ENCODE measurements around the gene GLS. TPM values are rescaled to one million over a fixed set of nuclear protein-coding genes. Genes with fewer than 3 reads are reported as not detected.

Gene GLS
- total and polyA plus RNA-seq, 2 of the 13 experiments (the other 11 are each of a cell fraction or from before 2014, with no cell fraction given): 78.6 to 183 TPM

DNA sequence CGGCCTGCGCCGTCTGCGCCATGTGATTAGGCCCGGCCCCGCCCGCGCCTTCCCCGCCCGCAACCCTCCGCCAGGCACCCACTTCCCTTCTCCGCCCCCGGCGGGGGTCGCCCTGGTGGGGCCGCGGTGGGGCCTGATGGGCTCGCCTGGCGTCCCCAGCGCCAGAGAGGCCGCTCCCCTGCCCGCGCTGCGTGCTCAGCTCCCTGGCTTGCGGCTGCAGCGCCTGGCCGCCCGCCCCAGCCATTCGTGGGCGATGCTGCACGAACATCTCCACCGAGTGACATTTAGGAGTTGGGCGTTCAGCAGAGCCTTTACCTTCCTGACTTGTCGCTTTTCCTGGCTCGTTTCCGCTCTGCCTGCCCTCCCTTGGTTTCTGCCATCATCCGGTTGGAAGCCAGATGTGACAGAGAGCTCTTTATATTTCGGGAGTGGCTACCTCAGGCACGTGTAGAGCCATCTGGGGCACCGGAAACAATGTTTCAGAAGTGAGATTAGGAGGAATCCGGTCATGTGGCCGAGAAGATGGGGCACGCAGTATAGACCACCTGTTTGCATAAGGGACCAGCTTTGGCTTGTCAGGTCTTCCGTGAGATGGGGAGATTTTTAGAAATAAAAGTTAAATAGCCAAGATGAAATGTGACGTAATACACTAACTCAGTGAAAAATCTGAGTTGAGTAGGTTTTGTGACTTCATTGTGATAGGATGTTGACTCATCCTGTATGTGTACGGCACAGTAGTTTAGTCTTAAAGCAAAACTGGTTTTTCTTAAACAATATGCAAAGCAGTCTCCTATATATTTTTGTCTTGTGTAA, 1.2 kb downstream of the GLS start (continued):
- TF ChIP-seq, protein P1, sequence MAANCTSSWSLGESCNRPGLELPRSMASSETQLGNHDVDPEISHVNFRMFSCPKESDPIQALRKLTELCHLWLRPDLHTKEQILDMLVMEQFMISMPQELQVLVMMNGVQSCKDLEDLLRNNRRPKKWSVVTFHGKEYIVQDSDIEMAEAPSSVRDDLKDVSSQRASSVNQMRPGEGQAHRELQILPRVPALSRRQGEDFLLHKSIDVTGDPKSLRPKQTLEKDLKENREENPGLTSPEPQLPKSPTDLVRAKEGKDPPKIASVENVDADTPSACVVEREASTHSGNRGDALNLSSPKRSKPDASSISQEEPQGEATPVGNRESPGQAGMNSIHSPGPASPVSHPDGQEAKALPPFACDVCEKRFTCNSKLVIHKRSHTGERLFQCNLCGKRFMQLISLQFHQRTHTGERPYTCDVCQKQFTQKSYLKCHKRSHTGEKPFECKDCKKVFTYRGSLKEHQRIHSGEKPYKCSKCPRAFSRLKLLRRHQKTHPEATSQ (CRISPR knock-in tag; IDR thresholded peaks at IDR 0.05; ENCODE audit: borderline replicate concordance): no peak
- no peak for TF ChIP-seq PAX8 (CRISPR knock-in tag; IDR thresholded peaks at IDR 0.05; ENCODE audit: borderline replicate concordance)
- TF ChIP-seq, protein P2, sequence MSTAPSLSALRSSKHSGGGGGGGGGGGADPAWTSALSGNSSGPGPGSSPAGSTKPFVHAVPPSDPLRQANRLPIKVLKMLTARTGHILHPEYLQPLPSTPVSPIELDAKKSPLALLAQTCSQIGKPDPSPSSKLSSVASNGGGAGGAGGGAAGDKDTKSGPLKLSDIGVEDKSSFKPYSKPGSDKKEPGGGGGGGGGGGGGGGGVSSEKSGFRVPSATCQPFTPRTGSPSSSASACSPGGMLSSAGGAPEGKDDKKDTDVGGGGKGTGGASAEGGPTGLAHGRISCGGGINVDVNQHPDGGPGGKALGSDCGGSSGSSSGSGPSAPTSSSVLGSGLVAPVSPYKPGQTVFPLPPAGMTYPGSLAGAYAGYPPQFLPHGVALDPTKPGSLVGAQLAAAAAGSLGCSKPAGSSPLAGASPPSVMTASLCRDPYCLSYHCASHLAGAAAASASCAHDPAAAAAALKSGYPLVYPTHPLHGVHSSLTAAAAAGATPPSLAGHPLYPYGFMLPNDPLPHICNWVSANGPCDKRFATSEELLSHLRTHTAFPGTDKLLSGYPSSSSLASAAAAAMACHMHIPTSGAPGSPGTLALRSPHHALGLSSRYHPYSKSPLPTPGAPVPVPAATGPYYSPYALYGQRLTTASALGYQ (CRISPR knock-in tag; IDR thresholded peaks at IDR 0.05): peak; percentile 23; the same call in 1 of the 2 replicates
- TF ChIP-seq ZNF138 (CRISPR knock-in tag; IDR thresholded peaks at IDR 0.05; ENCODE audit: low read depth): no peak; the same call in 1 of the 2 replicates
- TF ChIP-seq, protein P3, sequence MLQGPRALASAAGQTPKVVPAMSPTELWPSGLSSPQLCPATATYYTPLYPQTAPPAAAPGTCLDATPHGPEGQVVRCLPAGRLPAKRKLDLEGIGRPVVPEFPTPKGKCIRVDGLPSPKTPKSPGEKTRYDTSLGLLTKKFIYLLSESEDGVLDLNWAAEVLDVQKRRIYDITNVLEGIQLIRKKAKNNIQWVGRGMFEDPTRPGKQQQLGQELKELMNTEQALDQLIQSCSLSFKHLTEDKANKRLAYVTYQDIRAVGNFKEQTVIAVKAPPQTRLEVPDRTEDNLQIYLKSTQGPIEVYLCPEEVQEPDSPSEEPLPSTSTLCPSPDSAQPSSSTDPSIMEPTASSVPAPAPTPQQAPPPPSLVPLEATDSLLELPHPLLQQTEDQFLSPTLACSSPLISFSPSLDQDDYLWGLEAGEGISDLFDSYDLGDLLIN (CRISPR knock-in tag; IDR thresholded peaks at IDR 0.05; ENCODE audit: borderline replicate concordance): peak; percentile 67; the same call in 1 of the 2 replicates
- TF ChIP-seq, protein P4, sequence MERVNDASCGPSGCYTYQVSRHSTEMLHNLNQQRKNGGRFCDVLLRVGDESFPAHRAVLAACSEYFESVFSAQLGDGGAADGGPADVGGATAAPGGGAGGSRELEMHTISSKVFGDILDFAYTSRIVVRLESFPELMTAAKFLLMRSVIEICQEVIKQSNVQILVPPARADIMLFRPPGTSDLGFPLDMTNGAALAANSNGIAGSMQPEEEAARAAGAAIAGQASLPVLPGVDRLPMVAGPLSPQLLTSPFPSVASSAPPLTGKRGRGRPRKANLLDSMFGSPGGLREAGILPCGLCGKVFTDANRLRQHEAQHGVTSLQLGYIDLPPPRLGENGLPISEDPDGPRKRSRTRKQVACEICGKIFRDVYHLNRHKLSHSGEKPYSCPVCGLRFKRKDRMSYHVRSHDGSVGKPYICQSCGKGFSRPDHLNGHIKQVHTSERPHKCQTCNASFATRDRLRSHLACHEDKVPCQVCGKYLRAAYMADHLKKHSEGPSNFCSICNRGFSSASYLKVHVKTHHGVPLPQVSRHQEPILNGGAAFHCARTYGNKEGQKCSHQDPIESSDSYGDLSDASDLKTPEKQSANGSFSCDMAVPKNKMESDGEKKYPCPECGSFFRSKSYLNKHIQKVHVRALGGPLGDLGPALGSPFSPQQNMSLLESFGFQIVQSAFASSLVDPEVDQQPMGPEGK (CRISPR knock-in tag; IDR thresholded peaks at IDR 0.05): peak; percentile 82
- TF ChIP-seq, protein P5, sequence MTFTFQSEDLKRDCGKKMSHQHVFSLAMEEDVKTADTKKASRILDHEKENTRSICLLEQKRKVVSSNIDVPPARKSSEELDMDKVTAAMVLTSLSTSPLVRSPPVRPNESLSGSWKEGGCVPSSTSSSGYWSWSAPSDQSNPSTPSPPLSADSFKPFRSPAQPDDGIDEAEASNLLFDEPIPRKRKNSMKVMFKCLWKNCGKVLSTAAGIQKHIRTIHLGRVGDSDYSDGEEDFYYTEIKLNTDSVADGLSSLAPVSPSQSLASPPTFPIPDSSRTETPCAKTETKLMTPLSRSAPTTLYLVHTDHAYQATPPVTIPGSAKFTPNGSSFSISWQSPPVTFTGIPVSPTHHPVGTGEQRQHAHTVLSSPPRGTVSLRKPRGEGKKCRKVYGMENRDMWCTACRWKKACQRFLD (CRISPR knock-in tag; IDR thresholded peaks at IDR 0.05; ENCODE audit: borderline replicate concordance): no peak
- TF ChIP-seq HHEX (CRISPR knock-in tag; IDR thresholded peaks at IDR 0.05): no peak
- TF ChIP-seq RBM39 (IDR thresholded peaks at IDR 0.05; ENCODE audit: low read depth, low read length, poor library complexity, severe bottlenecking): peak; percentile 72
- TF ChIP-seq MATR3 (CRISPR knock-in tag; IDR thresholded peaks at IDR 0.05): no peak
- TF ChIP-seq, protein P6, sequence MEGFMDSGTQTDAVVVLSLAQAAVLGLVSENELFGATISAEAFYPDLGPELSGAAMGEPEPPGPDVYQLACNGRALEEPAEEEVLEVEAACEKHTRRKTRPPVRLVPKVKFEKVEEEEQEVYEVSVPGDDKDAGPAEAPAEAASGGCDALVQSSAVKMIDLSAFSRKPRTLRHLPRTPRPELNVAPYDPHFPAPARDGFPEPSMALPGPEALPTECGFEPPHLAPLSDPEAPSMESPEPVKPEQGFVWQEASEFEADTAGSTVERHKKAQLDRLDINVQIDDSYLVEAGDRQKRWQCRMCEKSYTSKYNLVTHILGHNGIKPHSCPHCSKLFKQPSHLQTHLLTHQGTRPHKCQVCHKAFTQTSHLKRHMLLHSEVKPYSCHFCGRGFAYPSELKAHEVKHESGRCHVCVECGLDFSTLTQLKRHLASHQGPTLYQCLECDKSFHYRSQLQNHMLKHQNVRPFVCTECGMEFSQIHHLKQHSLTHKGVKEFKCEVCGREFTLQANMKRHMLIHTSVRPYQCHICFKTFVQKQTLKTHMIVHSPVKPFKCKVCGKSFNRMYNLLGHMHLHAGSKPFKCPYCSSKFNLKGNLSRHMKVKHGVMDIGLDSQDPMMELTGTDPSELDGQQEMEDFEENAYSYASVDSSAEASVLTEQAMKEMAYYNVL (CRISPR knock-in tag; IDR thresholded peaks at IDR 0.05; ENCODE audit: borderline replicate concordance): peak; percentile 81; the same call in 1 of the 2 replicates
- no peak for TF ChIP-seq ZNF431 (CRISPR knock-in tag; IDR thresholded peaks at IDR 0.05; ENCODE audit: borderline replicate concordance, low read depth)
- TF ChIP-seq ZNF782 (CRISPR knock-in tag; IDR thresholded peaks at IDR 0.05; ENCODE audit: borderline replicate concordance): no peak; the same call in 1 of the 2 replicates
- TF ChIP-seq, protein P7, sequence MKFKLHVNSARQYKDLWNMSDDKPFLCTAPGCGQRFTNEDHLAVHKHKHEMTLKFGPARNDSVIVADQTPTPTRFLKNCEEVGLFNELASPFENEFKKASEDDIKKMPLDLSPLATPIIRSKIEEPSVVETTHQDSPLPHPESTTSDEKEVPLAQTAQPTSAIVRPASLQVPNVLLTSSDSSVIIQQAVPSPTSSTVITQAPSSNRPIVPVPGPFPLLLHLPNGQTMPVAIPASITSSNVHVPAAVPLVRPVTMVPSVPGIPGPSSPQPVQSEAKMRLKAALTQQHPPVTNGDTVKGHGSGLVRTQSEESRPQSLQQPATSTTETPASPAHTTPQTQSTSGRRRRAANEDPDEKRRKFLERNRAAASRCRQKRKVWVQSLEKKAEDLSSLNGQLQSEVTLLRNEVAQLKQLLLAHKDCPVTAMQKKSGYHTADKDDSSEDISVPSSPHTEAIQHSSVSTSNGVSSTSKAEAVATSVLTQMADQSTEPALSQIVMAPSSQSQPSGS (CRISPR knock-in tag; IDR thresholded peaks at IDR 0.05): no peak; the same call in 1 of the 2 replicates

All from HepG2 (cell line).